BE2C (cell line): ENCODE data around the gene EVA1A.

ENCODE experiments used
- DNase-seq: peaks from one replicate; pipeline ENCODE4 v3.0.0-alpha.2; 2020
- H3K27me3 ChIP-seq: fragments of 250-450 bp; sonication (Bioruptor Pico); 2 replicates; pipeline ENCODE4 v1.5.1; 2020; ENCODE audit warnings: mild to moderate bottlenecking
- H3K36me3 ChIP-seq: fragments of 250-450 bp; sonication (Bioruptor Pico); 2 replicates; pipeline ENCODE4 v1.5.1; 2020; ENCODE audit warnings: mild to moderate bottlenecking
- H3K4me1 ChIP-seq: fragments of 250-450 bp; sonication (Bioruptor Pico); 2 replicates; pipeline ENCODE4 v1.5.1; 2020
- H3K4me3 ChIP-seq: 2 replicates; pipeline ENCODE4 v1.5.1; 2011; ENCODE audit warnings: low read depth, low read length
- H3K9me3 ChIP-seq: fragments of 250-450 bp; sonication (Bioruptor Pico); 2 replicates; pipeline ENCODE4 v1.5.1; 2020
- TF ChIP-seq, protein P1 (sequence below): IDR thresholded peaks from 2 replicates; pipeline ENCODE4 v1.5.1; 2012; ENCODE audit warnings: mild to moderate bottlenecking, low read depth, low read length

EVA1A gene

DNA sequence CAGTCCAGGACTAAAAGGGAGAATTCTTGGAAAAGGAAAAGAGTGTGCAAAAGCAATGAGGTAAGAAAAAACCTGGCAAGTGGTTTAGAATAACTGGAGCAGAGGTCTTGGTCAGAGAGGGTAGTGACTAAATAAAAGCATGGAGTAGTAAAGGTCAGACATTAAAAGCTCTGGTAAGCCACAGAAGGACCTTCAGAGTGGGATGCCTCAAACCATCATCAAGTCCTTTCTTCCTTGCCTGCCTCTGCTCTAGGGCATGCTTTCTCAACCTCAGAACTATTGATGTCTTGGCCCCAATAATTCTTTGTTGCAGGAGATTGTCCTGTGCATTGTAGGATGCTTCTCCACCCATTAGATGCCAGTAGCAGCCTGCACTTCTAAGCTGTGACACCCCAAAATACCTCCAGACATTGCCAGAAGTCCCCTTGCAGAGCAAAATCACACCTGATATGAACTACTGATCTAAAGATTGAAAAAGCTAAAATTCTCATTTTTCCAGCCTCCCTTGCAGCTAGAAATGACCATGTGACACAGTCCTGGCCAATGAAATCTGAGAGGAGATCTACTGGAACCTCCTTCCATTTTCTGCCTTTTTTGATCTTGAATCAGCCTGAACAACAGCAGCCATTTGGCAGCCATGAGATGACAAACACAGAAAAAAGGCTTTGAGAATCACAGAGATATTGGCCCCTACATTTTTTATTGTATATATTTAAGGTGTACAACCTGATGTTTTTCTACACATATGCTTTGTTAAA lies 48.1 kb downstream of the EVA1A start:
- Histone ChIP-seq H3K27me3 (no peaks in the 10 kb centered on the region), H3K4me1 (no peaks in the 10 kb centered on the region), H3K4me3 (no peak overlapping the region), H3K9me3 (no peaks in the 10 kb centered on the region), H3K36me3 (no peaks in the 10 kb centered on the region)
- TF ChIP-seq, protein P1, sequence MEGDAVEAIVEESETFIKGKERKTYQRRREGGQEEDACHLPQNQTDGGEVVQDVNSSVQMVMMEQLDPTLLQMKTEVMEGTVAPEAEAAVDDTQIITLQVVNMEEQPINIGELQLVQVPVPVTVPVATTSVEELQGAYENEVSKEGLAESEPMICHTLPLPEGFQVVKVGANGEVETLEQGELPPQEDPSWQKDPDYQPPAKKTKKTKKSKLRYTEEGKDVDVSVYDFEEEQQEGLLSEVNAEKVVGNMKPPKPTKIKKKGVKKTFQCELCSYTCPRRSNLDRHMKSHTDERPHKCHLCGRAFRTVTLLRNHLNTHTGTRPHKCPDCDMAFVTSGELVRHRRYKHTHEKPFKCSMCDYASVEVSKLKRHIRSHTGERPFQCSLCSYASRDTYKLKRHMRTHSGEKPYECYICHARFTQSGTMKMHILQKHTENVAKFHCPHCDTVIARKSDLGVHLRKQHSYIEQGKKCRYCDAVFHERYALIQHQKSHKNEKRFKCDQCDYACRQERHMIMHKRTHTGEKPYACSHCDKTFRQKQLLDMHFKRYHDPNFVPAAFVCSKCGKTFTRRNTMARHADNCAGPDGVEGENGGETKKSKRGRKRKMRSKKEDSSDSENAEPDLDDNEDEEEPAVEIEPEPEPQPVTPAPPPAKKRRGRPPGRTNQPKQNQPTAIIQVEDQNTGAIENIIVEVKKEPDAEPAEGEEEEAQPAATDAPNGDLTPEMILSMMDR, result no peak
- no peak for DNase-seq

- Histone ChIP-seq H3K4me1 (no peaks in the 10 kb centered on the region), H3K27me3 (no peaks in the 10 kb centered on the region), H3K36me3 (no peaks in the 10 kb centered on the region), H3K4me3 (no peak overlapping the region), H3K9me3 (no peaks in the 10 kb centered on the region)
- no peak for DNase-seq
- TF ChIP-seq, protein P1, result no peak
Measured at GRCh38 chr2:75506101-75506697, 54.5 kb downstream of the EVA1A start.

GRCh38 chr2:75505012-75505411 lies 55.7 kb downstream of the EVA1A start:
- H3K4me1 ChIP-seq, result no peaks in the 10 kb centered on the region
- no peaks in the 10 kb centered on the region for H3K36me3 ChIP-seq
- H3K27me3 ChIP-seq, result no peaks in the 10 kb centered on the region
- DNase-seq, result no peak
- TF ChIP-seq, protein P1, result no peak
- H3K9me3 ChIP-seq, result no peaks in the 10 kb centered on the region
- H3K4me3 ChIP-seq, result no peak overlapping the region

DNA sequence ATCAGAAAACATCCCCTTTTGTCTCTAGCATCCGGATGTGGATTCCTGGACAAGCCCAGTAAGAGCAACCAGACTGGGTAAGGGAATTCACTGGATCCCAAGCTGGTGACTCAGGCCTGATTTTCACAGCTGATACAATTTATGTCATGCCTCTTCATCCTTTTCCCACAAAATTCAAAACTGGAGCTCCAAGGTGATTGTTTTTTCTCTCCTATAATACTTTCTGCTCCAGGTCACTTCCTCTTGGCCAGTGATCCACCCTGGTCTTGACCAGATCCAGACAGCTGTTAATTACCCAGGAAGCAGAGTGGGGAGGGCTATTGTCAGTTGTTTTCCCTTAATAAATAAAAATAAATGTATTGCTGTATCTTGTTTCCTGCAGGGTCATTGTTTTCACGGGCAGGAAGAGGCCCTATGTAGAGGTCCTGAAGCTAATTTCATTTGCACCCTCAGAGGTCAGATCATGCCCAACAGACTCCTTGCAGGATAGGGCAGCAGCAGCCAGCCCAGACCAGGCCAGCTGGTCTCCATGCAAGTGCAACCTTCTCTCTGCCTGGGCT lies 57.6 kb downstream of the EVA1A start:
- no peak for DNase-seq
- TF ChIP-seq, protein P1, result no peak
- Histone ChIP-seq H3K9me3 (no peaks in the 10 kb centered on the region), H3K27me3 (no peaks in the 10 kb centered on the region), H3K4me3 (no peak overlapping the region), H3K4me1 (no peaks in the 10 kb centered on the region), H3K36me3 (no peaks in the 10 kb centered on the region)

DNA sequence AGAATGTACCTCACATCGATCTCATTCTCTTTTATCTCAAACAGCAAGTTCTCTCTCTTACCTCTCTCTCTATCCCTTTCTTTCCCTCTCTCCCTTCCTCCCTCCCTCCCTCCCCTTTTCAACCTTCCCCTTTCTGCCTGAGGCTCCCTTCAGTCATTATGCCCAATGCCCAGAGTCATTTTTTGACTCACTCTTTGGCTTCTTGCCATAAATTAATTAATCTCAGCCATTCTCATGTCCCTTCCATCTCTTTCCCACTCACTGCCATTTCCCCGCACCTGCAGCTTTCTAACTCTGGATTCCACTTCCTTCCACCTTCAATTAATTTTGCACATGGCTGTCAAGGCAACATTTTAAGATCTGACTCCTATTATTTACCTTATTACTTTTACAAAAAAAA lies 60.1 kb downstream of the EVA1A start:
- no peaks in the 10 kb centered on the region for H3K4me1 ChIP-seq
- no peaks in the 10 kb centered on the region for H3K27me3 ChIP-seq
- H3K36me3 ChIP-seq, result no peaks in the 10 kb centered on the region
- H3K4me3 ChIP-seq, result no peak overlapping the region
- TF ChIP-seq, protein P1, result no peak
- no peaks in the 10 kb centered on the region for H3K9me3 ChIP-seq
- DNase-seq, result peak; percentile 6

DNA sequence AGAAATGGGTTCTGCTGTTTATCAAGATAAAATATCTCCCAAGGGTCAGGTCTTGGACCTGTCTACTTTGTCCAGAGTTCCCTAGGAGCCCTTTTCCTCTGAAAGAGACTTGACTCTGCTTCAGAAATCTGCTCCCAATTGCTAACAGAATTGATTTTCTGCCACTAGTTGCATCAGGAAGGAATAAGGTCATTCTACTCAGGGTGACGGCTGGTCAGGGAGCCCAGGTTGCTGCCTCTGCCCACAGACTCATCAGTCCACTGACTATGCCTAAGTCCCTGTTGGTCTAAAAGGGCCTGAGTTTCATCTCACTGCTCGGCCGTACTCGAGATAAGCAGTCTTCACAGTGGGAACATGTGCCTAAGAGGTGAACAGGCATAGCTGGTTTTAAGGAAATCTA lies 61.2 kb downstream of the EVA1A start:
- Histone ChIP-seq H3K4me1 (no peaks in the 10 kb centered on the region), H3K4me3 (no peak overlapping the region), H3K36me3 (no peaks in the 10 kb centered on the region), H3K9me3 (no peaks in the 10 kb centered on the region), H3K27me3 (no peaks in the 10 kb centered on the region)
- TF ChIP-seq, protein P1, result no peak
- DNase-seq, result no peak
